ENCODE data around the gene BTF3L4.
A peak's percentile ranks its signal among the peaks of the same experiment; 100 is the strongest.

Gene BTF3L4

GRCh38 chr1:52055866-52056162 lies 281 bp upstream of the BTF3L4 start:
- H3K9ac ChIP-seq (ENCODE audit: low read length), result peak overlapping the region; percentile 83
- H3K4me2 ChIP-seq (ENCODE audit: low read depth, low read length, poor library complexity, severe bottlenecking), result peak overlapping the region; percentile 94
- H3K27ac ChIP-seq (ENCODE audit: low read depth, low read length), result peak overlapping the region; percentile 73
- no peaks in the 10 kb centered on the region for H3K27me3 ChIP-seq (ENCODE audit: low read length)
- no peaks in the 10 kb centered on the region for H3K9me3 ChIP-seq (ENCODE audit: insufficient read depth, low read length)
- H2AFZ ChIP-seq (ENCODE audit: low read depth, low read length, severe bottlenecking), result peak overlapping the region; percentile 82
- H3F3A ChIP-seq (ENCODE audit: insufficient read depth), result peaks cover 9% of the 10 kb centered on the region
- TF ChIP-seq CTCF (IDR thresholded peaks at IDR 0.05; ENCODE audit: insufficient read depth, low read length, poor library complexity, severe bottlenecking) (no peak), EZH2phosphoT487 (conservative IDR thresholded peaks at IDR 0.05; ENCODE audit: low read length) (no peak)
- H3K9me2 ChIP-seq (replicated peaks; ENCODE audit: insufficient read depth, low read length), result no peaks in the 10 kb centered on the region
- peaks cover 4% of the 10 kb centered on the region; the same call in 1 of the 2 replicates for H3K36me3 ChIP-seq (ENCODE audit: low read length)
- peaks cover 80% of the 10 kb centered on the region for H3K79me2 ChIP-seq (ENCODE audit: insufficient read depth, low read length)
- peaks cover 3% of the 10 kb centered on the region; the same call in 1 of the 2 replicates for H4K20me1 ChIP-seq (ENCODE audit: low read depth, low read length)
- H3K4me3 ChIP-seq (ENCODE audit: insufficient read depth, low read length, poor library complexity, severe bottlenecking), result peak overlapping the region; percentile 77

- H3F3A ChIP-seq (ENCODE audit: insufficient read depth), result peaks cover 9% of the 10 kb centered on the region
- H2AFZ ChIP-seq (ENCODE audit: low read depth, low read length, severe bottlenecking), result no peak overlapping the region
- H3K27ac ChIP-seq (ENCODE audit: low read depth, low read length), result peak overlapping the region; percentile 73
- H3K4me3 ChIP-seq (ENCODE audit: insufficient read depth, low read length, poor library complexity, severe bottlenecking), result peak overlapping the region; percentile 77
- TF ChIP-seq CTCF (IDR thresholded peaks at IDR 0.05; ENCODE audit: insufficient read depth, low read length, poor library complexity, severe bottlenecking) (no peak), EZH2phosphoT487 (conservative IDR thresholded peaks at IDR 0.05; ENCODE audit: low read length) (no peak)
- H3K9me3 ChIP-seq (ENCODE audit: insufficient read depth, low read length), result no peaks in the 10 kb centered on the region
- H4K20me1 ChIP-seq (ENCODE audit: low read depth, low read length), result peaks cover 3% of the 10 kb centered on the region; the same call in 1 of the 2 replicates
- no peaks in the 10 kb centered on the region for H3K9me2 ChIP-seq (replicated peaks; ENCODE audit: insufficient read depth, low read length)
- H3K27me3 ChIP-seq (ENCODE audit: low read length), result no peaks in the 10 kb centered on the region
- peaks cover 79% of the 10 kb centered on the region for H3K79me2 ChIP-seq (ENCODE audit: insufficient read depth, low read length)
- H3K4me2 ChIP-seq (ENCODE audit: low read depth, low read length, poor library complexity, severe bottlenecking), result peak overlapping the region; percentile 82
- peaks cover 7% of the 10 kb centered on the region; the same call in 1 of the 2 replicates for H3K36me3 ChIP-seq (ENCODE audit: low read length)
- H3K9ac ChIP-seq (ENCODE audit: low read length), result peak overlapping the region; percentile 83
These were observed 789 bp downstream of the BTF3L4 start for GRCh38 chr1:52056937-52057231.

DNA sequence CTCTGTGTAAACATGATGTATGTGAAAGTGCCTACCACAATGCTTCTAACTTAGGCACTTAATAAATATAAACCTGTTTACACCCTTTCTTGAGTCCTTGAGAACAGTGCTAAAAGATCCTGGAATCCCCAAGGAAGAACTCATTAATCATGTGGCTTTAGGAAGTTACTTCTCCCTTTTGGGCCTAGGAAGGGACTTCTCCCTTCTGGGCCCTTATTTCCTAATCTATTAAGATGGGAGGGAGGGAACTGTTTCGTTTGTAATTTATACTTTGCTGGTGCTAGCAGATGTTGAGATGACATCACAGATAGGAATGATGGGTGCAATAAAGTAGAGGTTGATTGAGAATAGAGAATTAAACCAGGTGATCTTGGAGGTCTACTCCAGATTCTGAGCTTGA lies 1.2 kb downstream of the BTF3L4 start:
- H3F3A ChIP-seq (ENCODE audit: insufficient read depth), result peaks cover 9% of the 10 kb centered on the region
- peaks cover 7% of the 10 kb centered on the region; the same call in 1 of the 2 replicates for H3K36me3 ChIP-seq (ENCODE audit: low read length)
- H3K9me2 ChIP-seq (replicated peaks; ENCODE audit: insufficient read depth, low read length), result no peaks in the 10 kb centered on the region
- TF ChIP-seq EZH2phosphoT487 (conservative IDR thresholded peaks at IDR 0.05; ENCODE audit: low read length), result no peak
- TF ChIP-seq CTCF (IDR thresholded peaks at IDR 0.05; ENCODE audit: insufficient read depth, low read length, poor library complexity, severe bottlenecking), result no peak
- no peaks in the 10 kb centered on the region for H3K27me3 ChIP-seq (ENCODE audit: low read length)
- peak overlapping the region; percentile 82 for H3K4me2 ChIP-seq (ENCODE audit: low read depth, low read length, poor library complexity, severe bottlenecking)
- no peak overlapping the region for H2AFZ ChIP-seq (ENCODE audit: low read depth, low read length, severe bottlenecking)
- H3K4me3 ChIP-seq (ENCODE audit: insufficient read depth, low read length, poor library complexity, severe bottlenecking), result peak overlapping the region; percentile 77
- H3K27ac ChIP-seq (ENCODE audit: low read depth, low read length), result peak overlapping the region; percentile 73; the same call in 1 of the 2 replicates
- peak overlapping the region; percentile 83 for H3K9ac ChIP-seq (ENCODE audit: low read length)
- H3K79me2 ChIP-seq (ENCODE audit: insufficient read depth, low read length), result peaks cover 76% of the 10 kb centered on the region
- no peaks in the 10 kb centered on the region for H3K9me3 ChIP-seq (ENCODE audit: insufficient read depth, low read length)
- peaks cover 3% of the 10 kb centered on the region; the same call in 1 of the 2 replicates for H4K20me1 ChIP-seq (ENCODE audit: low read depth, low read length)
